COR-L47 (cell line): ENCODE results near the gene RNF223.

Experiments used
- DNase-seq: peaks from one replicate; lab custom pipeline; 2025; lab: John Stamatoyannopoulos, UW

RNF223 gene

DNA sequence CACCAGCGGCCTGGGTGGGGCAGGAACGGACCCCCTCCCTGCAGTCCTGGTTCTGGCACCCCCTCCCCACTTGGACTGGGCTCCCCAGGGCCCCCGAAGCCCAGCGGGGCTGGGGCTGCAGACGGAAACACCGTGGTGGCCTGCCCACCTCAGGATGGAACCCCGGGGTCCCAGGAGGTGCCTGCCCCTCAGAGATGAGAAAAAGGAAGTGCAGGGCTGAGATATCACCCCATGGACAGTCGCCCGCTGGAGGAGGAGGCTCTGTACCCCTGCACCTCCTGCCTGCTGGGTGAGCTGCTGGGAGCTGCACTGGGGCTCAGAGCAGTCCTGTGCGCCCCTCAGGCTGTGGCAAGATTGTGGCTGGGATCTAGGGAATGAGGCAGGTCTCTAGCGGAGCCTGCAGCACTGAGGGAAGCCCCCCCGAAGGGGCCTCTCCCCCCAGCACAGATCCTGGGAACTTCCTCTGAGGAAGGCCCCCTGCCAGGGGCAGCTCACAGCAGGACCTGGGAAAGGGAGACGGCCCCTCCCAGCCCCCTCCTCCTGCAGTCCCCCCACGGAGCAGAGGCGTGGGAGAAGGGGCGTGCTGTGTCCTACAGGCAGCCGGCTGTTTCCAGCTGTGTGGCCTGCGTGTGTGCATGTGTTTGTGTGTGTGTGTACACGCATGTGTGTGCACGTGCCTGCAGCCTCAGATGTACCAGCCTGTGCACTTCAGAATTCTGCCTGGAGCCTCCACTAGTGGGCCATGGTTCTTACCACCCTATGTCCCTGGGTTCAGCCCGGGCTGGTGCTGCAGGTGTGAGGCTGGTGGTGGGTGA, 47.3 kb downstream of the RNF223 start:
- no peak for DNase-seq

DNA sequence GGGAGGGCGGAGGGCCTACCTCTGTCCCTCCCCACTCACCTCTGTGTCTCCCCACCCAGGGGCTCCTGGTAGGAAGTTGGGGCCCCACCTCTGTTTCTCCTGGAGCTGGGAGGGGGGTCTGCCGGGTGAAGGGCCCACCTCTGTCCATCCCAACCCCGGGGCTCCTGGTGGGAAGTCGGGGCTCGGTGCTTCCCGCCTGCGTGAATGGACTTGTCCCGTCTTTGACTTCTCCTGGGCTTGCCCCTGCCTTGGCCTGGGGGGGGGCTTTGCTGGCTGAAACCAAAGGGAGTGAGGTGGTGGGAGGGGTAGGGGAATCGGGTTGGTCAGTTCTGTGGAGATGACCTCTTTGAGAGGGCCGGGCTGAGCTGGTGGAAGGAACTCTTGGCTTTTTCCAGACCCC, 48.4 kb downstream of the RNF223 start:
- DNase-seq: no peak

DNA sequence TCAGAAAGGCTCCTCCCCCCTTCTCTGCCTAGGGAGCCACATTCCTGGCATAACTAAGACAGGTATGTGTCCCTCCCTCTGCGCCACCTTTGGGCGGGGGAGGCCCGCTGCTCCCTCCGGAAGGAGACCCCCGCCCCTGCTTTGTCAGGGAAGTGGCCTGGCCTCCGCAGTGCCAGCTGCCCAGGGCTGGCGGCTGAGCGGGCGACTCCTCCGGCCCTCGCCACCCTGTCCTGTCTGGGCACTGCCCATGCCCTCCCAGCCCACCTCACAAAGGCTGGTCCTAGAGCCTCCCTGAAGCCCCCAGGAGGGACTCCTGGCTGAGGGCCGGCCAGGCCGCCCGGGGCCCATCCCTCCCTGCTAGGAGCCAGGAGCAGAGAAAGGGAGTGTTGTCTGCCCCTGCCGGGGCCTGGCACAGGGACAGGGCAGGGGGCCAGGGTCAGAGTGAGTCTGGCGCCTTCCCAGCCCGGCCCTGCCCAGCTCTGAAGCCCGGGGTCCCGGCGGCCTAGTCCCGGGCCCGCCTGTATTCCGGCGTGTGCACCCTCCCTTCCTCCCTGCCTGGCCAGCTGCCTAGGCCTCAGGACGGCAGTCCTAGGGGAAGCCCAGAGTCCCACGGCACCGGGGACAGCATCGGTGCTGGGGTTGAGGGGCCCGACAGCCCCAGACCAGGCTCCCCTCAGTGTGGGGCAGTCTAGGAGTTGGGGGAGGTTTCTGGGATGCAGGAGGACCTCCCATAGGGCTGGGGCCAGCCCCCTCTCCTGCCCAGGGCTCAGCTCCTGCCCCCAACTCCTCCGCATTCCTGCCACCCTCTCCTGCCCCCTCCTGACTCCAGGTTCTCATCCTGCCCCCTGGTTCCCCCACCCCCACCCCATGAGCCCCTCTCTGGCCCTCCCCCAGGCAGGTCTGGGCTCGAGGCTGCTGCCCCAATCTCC, 49.1 kb downstream of the RNF223 start:
- DNase-seq: no peak

DNA sequence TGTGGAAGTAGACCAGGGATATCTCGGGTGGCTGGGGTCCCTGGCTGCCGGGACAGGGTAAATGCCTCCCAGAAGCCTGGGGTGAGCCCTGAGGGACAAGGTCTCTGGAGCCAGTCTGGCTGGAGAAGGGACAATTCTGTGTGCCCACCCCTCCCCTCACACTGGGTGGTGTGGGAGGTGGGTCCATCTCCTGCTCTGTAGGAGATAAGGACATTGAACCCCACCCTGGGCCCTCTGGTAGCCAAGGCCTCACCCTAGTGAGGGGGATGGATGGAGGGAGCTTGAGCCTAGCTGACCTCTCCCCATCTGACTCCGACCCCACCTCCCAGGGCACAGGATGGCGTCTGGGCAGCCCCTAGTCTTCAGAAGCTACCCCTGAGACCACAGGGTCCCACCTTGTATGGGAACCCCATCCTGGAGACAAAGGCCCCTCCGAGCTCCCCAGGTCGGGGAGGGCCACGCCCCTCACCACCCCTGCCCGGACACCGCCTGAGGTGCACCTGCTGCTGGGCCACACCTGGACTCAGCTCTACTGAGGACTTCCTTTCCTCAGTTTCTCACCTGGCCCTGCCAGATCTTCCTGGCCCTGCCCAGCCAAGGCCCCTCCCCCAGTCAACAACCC, 49.8 kb downstream of the RNF223 start:
- no peak for DNase-seq

DNA sequence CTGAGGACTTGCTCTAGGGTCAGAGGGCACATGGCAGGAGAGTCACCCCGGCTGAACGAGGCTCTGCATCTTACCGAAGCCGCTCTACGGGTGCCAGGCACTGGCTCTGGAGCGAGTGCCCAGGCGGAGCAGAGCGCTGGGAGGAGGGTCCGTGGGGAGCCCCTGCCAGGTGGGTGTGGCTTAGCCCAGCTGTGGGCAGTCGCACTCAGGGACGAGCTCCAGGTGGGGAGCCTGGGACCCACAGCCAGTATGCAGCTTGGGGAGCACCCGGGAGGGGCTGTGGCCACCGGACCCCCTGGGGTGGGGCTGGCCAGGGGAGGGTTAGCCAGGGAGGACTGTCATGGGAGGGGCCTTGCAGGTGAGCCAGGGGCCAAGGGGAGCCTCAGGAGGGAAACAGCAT, 50.4 kb downstream of the RNF223 start:
- no peak for DNase-seq

DNA sequence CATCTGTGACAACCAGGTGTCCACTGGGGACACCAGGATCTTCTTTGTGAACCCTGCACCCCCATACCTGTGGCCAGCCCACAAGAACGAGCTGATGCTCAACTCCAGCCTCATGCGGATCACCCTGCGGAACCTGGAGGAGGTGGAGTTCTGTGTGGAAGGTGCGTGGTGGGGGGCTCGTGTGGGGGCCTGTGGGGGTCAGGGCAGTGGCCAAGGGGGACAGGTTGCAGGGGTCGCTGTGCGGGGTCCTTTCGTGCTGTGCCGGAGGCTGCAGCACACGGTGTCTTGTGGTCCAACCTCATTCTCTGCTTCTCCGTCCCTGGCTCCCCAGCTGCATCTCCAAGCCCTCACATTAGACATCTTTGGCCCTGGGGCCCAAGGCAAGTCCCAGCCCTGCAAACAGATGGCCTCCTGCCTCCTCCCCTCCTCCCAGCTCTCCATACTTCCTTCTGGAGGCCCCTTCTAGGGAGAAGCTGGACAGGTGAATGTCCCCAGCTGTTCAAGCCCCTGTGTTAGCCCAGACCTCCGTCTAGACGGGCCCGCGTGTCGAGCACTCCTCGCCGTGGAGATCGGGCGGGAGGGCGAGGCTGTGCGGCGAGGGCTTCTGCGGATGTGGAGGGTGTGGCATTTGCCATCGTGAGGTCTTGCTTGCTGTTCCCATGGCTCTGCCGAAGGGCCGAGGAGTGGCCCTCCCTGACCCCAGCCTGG, 51.6 kb downstream of the RNF223 start:
- DNase-seq: no peak

DNA sequence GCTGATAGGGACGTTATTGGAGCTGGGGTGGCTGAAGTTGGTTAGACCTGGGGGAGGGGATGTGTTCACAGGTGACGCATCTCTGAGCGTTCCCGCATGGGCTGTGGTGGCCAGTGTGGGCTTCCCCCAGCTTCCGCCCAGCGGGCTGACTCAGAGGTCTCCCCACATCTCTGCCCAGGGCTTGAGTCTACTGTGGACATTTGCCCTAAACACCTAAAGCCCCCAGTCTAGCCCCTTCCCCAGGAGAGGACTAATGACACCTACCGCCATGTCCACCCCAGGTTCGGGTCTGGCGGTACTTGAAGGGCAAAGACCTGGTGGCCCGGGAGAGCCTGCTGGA, 52.2 kb downstream of the RNF223 start:
- no peak for DNase-seq

DNA sequence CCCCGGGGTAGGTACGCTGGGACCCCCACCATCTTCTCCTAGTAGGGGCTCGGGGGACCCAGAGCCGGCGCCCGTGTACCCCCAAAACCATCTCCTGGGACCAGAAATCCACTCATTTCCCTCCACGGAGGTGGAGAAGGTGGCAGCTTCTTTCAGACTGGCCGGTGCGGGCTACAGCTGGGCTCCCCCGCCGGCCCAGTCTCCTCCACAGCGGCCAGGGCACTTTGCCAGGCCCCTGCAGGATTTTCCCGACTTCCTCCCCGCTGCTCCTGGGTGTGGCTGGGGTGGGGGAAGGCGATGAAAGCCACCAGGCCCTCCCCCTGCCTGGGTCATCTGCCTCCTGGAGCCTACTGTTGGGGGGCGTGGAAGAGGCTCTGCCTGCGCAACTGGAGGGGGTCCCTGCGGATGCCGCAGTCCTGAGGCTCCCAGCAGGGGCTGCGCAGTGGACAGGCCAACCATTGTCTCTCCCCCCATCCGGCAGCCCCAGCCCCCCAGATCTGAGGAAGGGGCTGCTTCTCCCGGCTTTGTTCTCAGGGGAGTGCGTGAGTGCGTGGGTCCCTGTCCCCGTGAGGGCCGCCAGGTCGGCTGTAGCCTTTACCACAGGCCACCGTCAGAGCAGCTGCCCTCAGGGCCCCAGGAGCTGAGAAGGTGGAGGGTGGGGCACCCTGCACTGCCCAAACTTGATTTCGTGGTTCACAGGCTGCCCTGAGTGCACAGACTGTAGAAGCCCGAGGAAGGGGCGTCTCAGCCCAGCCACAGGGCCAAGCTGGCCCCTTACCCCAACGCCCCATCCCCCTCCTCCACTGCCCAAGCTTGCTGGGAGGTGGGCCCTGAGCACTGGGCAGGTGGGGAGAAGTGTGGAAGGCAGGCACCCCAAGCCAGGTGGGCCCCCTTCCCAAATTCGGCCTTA, 52.8 kb downstream of the RNF223 start:
- DNase-seq: peak; percentile 89
